Measurements from ENCODE around the gene SATB2. TPM values are rescaled to one million over a fixed set of nuclear protein-coding genes. Genes with fewer than 3 reads are reported as not detected.

SATB2 gene
- total and polyA plus RNA-seq, 2 experiments from 2014 or later = 1.6 to 6.0 TPM

- Histone ChIP-seq H3K4me2 (no peak overlapping the region), H4K20me1 (replicated peaks; ENCODE audit: insufficient read depth) (no peaks in the 10 kb centered on the region), H2AFZ (no peak overlapping the region), H3K36me3 (ENCODE audit: insufficient read depth) (no peaks in the 10 kb centered on the region), H3K27me3 (ENCODE audit: insufficient read depth) (no peaks in the 10 kb centered on the region), H3K27ac (ENCODE audit: low read depth) (no peak overlapping the region), H3K4me3 (no peak overlapping the region), H3K9me2 (ENCODE audit: insufficient read depth) (no peaks in the 10 kb centered on the region), H3K79me2 (replicated peaks; ENCODE audit: insufficient read depth) (no peaks in the 10 kb centered on the region), H3K4me1 (ENCODE audit: insufficient read depth) (peaks cover 14% of the 10 kb centered on the region), H3F3A (replicated peaks; ENCODE audit: low read depth) (no peaks in the 10 kb centered on the region)
- no peaks in the 10 kb centered on the region for H3K27me3 Mint-ChIP-seq (ENCODE audit: insufficient read depth, low read depth, poor library complexity)
- H3K4me1 Mint-ChIP-seq = peaks cover 16% of the 10 kb centered on the region
- H3K36me3 Mint-ChIP-seq (ENCODE audit: low read depth) = no peaks in the 10 kb centered on the region
- TF ChIP-seq CTCF (conservative IDR thresholded peaks at IDR 0.05; ENCODE audit: low read depth in 2 of 2) = no peak
- TF ChIP-seq EZH2phosphoT487 (IDR thresholded peaks at IDR 0.05; ENCODE audit: unreplicated experiment) = no peak
- no peak for TF ChIP-seq ZNF331 (CRISPR knock-in tag; IDR thresholded peaks at IDR 0.05; ENCODE audit: low read depth)
- TF ChIP-seq REST (IDR thresholded peaks at IDR 0.05; ENCODE audit: unreplicated experiment) = no peak
- no peak for TF ChIP-seq NANOG (IDR thresholded peaks at IDR 0.05; ENCODE audit: borderline replicate concordance)
- no peak for TF ChIP-seq JUNB (IDR thresholded peaks at IDR 0.05; ENCODE audit: unreplicated experiment)
- TF ChIP-seq ETS1 (IDR thresholded peaks at IDR 0.05) = no peak
- no peak for TF ChIP-seq ZNF462 (CRISPR knock-in tag; IDR thresholded peaks at IDR 0.05)
- TF ChIP-seq ZNF114 (CRISPR knock-in tag; IDR thresholded peaks at IDR 0.05) = no peak
- TF ChIP-seq STAT1 (IDR thresholded peaks at IDR 0.05; ENCODE audit: unreplicated experiment) = no peak
- no peak for TF ChIP-seq POLR2AphosphoS5 (IDR thresholded peaks at IDR 0.05; ENCODE audit: low read depth)
- TF ChIP-seq CREB1 (CRISPR knock-in tag; IDR thresholded peaks at IDR 0.05; ENCODE audit: low read depth) = no peak
- TF ChIP-seq EZH2 (IDR thresholded peaks at IDR 0.05; ENCODE audit: low read depth, unreplicated experiment) = no peak
- no peak for ATAC-seq
- no peak for DNase-seq (ENCODE audit: low spot score)
- no peak overlapping the region for H3K27ac Mint-ChIP-seq
- H3K4me3 Mint-ChIP-seq = no peak overlapping the region
- H3K9me3 Mint-ChIP-seq = no peaks in the 10 kb centered on the region
These were observed 184.7 kb downstream of the SATB2 start for GRCh38 chr2:199273042-199273511.
